IMR-90 (cell line): ENCODE results near the gene BCL2L13. TPM values are rescaled to one million over a fixed set of nuclear protein-coding genes. Genes with fewer than 3 reads are reported as not detected.

Experiments
- ATAC-seq: fragments of 200-7000 bp; cut with Tn5 transposase; 2 replicates; pipeline ENCODE4 v1.9.1; 2020; ENCODE audit warnings: low read depth, mild to moderate bottlenecking, moderate library complexity
- BruUV-seq: library from RNA; stranded (reverse); fragments of 400-500 nt; replicated peaks from 2 replicates; lab custom pipeline; 2021; lab: Mats Ljungman, UMichigan
- CTCF ChIA-PET: fragments of 300-600 bp; formaldehyde crosslinking; extraction: SDS; loops from one replicate; lab custom pipeline; 2021; ENCODE audit warnings: antibody characterized with exemption; lab: Yijun Ruan, JAX
- POLR2A ChIA-PET: fragments of 300-600 bp; sonication (Branson Sonifier 250); formaldehyde crosslinking; loops from one replicate; lab custom pipeline; 2022; ENCODE audit warnings: antibody characterized with exemption; ENCODE audit not compliant: unreplicated experiment; lab: Charles Lee
- DNase-seq: peaks from one replicate; pipeline ENCODE4 v3.0.0; 2013
- H2AFZ ChIP-seq: replicated peaks from 2 replicates; pipeline ENCODE3; 2013; ENCODE audit warnings: low read length, mild to moderate bottlenecking; ENCODE audit not compliant: poor library complexity
- H2AK5ac ChIP-seq: 2 replicates; pipeline ENCODE4 v1.6.1; 2013; ENCODE audit warnings: low read depth, low read length, inconsistent platforms
- H2AK9ac ChIP-seq: replicated peaks from 2 replicates; pipeline ENCODE3; 2013; ENCODE audit warnings: mild to moderate bottlenecking, low read depth, low read length, moderate library complexity; ENCODE audit not compliant: poor library complexity
- H2BK120ac ChIP-seq: 2 replicates; pipeline ENCODE4 v1.6.1; 2013; ENCODE audit warnings: low read depth, low read length, inconsistent platforms
- H2BK15ac ChIP-seq: 3 replicates; pipeline ENCODE4 v1.6.1; 2013; ENCODE audit warnings: low read depth, low read length, inconsistent platforms
- H2BK20ac ChIP-seq: 2 replicates; pipeline ENCODE4 v1.6.1; 2013; ENCODE audit warnings: low read depth, mild to moderate bottlenecking, inconsistent platforms, low read length, moderate library complexity
- H2BK5ac ChIP-seq: 2 replicates; pipeline ENCODE4 v1.6.1; 2013; ENCODE audit warnings: mild to moderate bottlenecking, low read depth, low read length, inconsistent platforms; ENCODE audit not compliant: poor library complexity, severe bottlenecking
- H3K14ac ChIP-seq: replicated peaks from 2 replicates; pipeline ENCODE4 v1.6.1; 2013; ENCODE audit warnings: low read depth, low read length, inconsistent platforms
- H3K18ac ChIP-seq: 2 replicates; pipeline ENCODE4 v1.6.1; 2013; ENCODE audit warnings: low read depth, low read length, control low read depth
- H3K23ac ChIP-seq: 2 replicates; pipeline ENCODE4 v1.6.1; 2013; ENCODE audit warnings: low read depth, low read length, inconsistent platforms
- H3K27ac ChIP-seq: 2 replicates; pipeline ENCODE4 v1.5.1; 2013; ENCODE audit warnings: mild to moderate bottlenecking, control low read depth, low read length; ENCODE audit not compliant: insufficient read depth
- H3K27me3 ChIP-seq: 2 replicates; pipeline ENCODE4 v1.6.1; 2013; ENCODE audit warnings: low read length; ENCODE audit not compliant: control insufficient read depth, insufficient read depth
- H3K36me3 ChIP-seq: 2 replicates; pipeline ENCODE4 v1.6.1; 2013; ENCODE audit warnings: low read length, mixed read lengths; ENCODE audit not compliant: control insufficient read depth, insufficient read depth
- H3K4ac ChIP-seq: 2 replicates; pipeline ENCODE4 v1.6.1; 2013; ENCODE audit warnings: low read depth, low read length, inconsistent platforms
- H3K4me1 ChIP-seq: 2 replicates; pipeline ENCODE4 v1.6.1; 2013; ENCODE audit warnings: low read length, mixed read lengths; ENCODE audit not compliant: control insufficient read depth, insufficient read depth
- H3K4me2 ChIP-seq: 2 replicates; pipeline ENCODE4 v1.6.1; 2013; ENCODE audit warnings: low read depth, mild to moderate bottlenecking, control low read depth, low read length, moderate library complexity
- H3K4me3 ChIP-seq: 2 replicates; pipeline ENCODE4 v1.5.1; 2013; ENCODE audit warnings: low read depth, mild to moderate bottlenecking, control low read depth, low read length, moderate library complexity; ENCODE audit not compliant: insufficient read depth
- H3K56ac ChIP-seq: 2 replicates; pipeline ENCODE4 v1.6.1; 2013; ENCODE audit warnings: low read length, inconsistent platforms; ENCODE audit not compliant: insufficient read depth; ENCODE audit errors: extremely low read depth
- H3K79me1 ChIP-seq, 2 experiments: 2 replicates each; pipeline ENCODE4 v1.6.1; 2013; ENCODE audit warnings: low read length in 2 of 2, inconsistent platforms in 1 of 2, low read depth in 1 of 2
- H3K9ac ChIP-seq: 2 replicates; pipeline ENCODE4 v1.6.1; 2013; ENCODE audit warnings: low read depth, low read length, control low read depth
- H3K9me1 ChIP-seq: 2 replicates; pipeline ENCODE4 v1.6.1; 2013; ENCODE audit warnings: low read length, inconsistent platforms; ENCODE audit not compliant: insufficient read depth
- H3K9me3 ChIP-seq: 2 replicates; pipeline ENCODE4 v1.6.1; 2013; ENCODE audit warnings: low read length; ENCODE audit not compliant: control insufficient read depth, insufficient read depth
- H4K20me1 ChIP-seq: 2 replicates; pipeline ENCODE4 v1.6.1; 2013; ENCODE audit warnings: low read length, inconsistent platforms; ENCODE audit not compliant: insufficient read depth
- H4K5ac ChIP-seq: 2 replicates; pipeline ENCODE4 v1.6.1; 2013; ENCODE audit warnings: mild to moderate bottlenecking, low read depth, low read length, control low read depth
- H4K8ac ChIP-seq, 2 experiments: 2 replicates each; pipeline ENCODE4 v1.6.1; 2013; ENCODE audit warnings: low read depth in 2 of 2, low read length in 2 of 2, control low read depth in 1 of 2, inconsistent platforms in 1 of 2
- H4K91ac ChIP-seq: 2 replicates; pipeline ENCODE4 v1.6.1; 2013; ENCODE audit warnings: low read depth, low read length, inconsistent platforms; ENCODE audit not compliant: insufficient read depth
- POLR2A ChIP-seq: IDR thresholded peaks from 2 replicates; pipeline ENCODE4 v1.6.1; 2012; ENCODE audit warnings: mild to moderate bottlenecking, low read depth, low read length
- RAD21 ChIP-seq: IDR thresholded peaks from 2 replicates; pipeline ENCODE4 v1.6.1; 2012; ENCODE audit warnings: low read length, improper control_type of control experiment
- WGBS, 2 experiments: methylation state at CpG; one replicate each; pipeline versions ENCODE4 v1.1.5 to v1.1.7; 2013; ENCODE audit warnings: missing lambda C conversion rate in 2 of 2; ENCODE audit not compliant: insufficient read length in 1 of 2; ENCODE audit errors: extremely low coverage in 2 of 2; 5-methylcytosine and 5-hydroxymethylcytosine counted together
- dilution Hi-C: fragments of 300-500 bp; cut with HindIII; formaldehyde crosslinking; loops from one replicate; pipeline ENCODE4 v1.14.3; 2018; ENCODE audit warnings: low sequenced_read_pairs; ENCODE audit not compliant: unreplicated experiment
- in situ Hi-C: fragments of 300-500 bp; cut with MboI; formaldehyde crosslinking; loops from 3 replicates; pipeline ENCODE4 v1.14.3; 2019; ENCODE audit warnings: low sequenced_read_pairs, inconsistent platforms, mixed read lengths
- intact Hi-C: fragments of 100-400 bp; cut with micrococcal nuclease; formaldehyde crosslinking; loops from 2 replicates; pipeline ENCODE4 v1.10.0; 2022
- polyA plus RNA-seq, 3 experiments: library from polyadenylated mRNA; depleted of rRNA; stranded (reverse); fragments of >200 nt; gene quantifications; 2 replicates each; pipeline ENCODE4 v1.2.3, GENCODE V29; 2012; ENCODE audit warnings: low replicate concordance in 1 of 3
- total RNA-seq: library from RNA; depleted of rRNA; stranded (reverse); fragments of >200 nt; gene quantifications from 2 replicates; pipeline ENCODE4 v1.2.3, GENCODE V29; 2012
- TF ChIP-seq, protein P1 (sequence below): fragments of 150-350 bp; IDR thresholded peaks from 2 replicates; pipeline ENCODE4 v1.6.1; 2016; ENCODE audit warnings: low read depth, mild to moderate bottlenecking, low read length, moderate library complexity, borderline replicate concordance

Gene BCL2L13
- total and polyA plus RNA-seq, 2 of the 4 experiments (the other 2 are of a cell fraction): 42.6 to 86.7 TPM

DNA sequence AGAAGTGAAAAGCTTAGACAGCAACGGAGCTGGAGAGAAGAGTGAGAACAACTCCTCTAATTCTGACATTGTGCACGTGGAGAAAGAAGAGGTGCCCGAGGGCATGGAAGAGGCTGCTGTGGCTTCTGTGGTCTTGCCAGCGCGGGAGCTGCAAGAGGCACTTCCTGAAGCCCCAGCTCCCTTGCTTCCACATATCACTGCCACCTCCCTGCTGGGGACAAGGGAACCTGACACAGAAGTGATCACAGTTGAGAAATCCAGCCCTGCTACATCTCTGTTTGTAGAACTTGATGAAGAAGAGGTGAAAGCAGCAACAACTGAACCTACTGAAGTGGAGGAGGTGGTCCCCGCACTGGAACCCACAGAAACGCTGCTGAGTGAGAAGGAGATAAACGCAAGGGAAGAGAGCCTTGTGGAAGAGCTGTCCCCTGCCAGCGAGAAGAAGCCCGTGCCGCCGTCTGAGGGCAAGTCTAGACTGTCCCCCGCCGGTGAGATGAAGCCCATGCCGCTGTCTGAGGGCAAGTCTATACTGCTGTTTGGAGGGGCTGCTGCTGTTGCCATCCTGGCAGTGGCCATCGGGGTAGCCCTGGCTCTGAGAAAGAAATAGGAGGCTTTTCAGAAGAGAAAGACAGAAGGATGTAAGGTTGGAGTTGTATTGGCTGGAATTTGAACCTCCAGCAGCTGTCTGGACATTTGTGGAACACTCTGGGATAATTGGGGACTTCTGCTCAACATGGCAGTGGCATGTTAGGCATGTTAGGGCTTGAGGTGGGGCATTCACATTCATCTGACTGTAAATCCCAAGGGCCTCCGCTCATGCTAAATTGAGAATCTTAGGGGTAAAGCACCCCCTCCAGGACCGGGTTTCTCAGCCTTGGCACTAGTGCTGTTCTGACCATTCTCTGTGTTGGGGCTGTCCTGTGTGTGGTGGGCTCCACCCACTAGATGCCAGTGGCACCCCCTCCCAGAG is 88.7 kb downstream of the BCL2L13 start (continued):
- TF ChIP-seq, protein P1, sequence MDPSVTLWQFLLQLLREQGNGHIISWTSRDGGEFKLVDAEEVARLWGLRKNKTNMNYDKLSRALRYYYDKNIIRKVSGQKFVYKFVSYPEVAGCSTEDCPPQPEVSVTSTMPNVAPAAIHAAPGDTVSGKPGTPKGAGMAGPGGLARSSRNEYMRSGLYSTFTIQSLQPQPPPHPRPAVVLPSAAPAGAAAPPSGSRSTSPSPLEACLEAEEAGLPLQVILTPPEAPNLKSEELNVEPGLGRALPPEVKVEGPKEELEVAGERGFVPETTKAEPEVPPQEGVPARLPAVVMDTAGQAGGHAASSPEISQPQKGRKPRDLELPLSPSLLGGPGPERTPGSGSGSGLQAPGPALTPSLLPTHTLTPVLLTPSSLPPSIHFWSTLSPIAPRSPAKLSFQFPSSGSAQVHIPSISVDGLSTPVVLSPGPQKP: no peak
- TF ChIP-seq RAD21: no peak

DNA sequence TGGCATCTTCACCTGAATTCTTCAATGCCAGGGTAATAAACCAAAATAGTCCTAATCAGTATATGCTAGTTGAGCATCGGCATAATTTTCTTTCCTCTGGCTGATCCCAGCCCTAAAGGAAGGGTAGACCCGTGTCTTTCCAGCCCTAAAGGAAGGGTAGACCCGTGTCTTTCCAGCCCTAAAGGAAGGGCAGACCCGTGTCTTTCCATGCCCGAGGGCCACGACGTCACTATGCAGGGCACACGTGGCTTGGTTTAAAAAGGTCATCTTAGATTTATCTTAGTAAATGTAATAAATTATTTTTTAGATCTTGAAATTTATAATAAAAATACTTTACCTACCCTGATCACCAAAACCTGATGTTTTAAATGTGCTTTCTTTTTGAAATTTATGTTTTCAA is 90.2 kb downstream of the BCL2L13 start:
- H3K4me2 ChIP-seq: no peak overlapping the region
- no peak overlapping the region for H4K5ac ChIP-seq
- no peak overlapping the region for H3K14ac ChIP-seq
- DNase-seq: no peak
- peaks cover 30% of the 10 kb centered on the region for H3K4me1 ChIP-seq
- no peak overlapping the region for H3K4me3 ChIP-seq
- peaks cover 29 to 56% of the 10 kb centered on the region in 2 experiments for H3K79me1 ChIP-seq
- H3K9ac ChIP-seq: no peak overlapping the region
- BruUV-seq: no TSS peak
- dilution Hi-C loops (no loop called here), intact Hi-C loops (no loop called here), in situ Hi-C loops (loop anchor here (10.0 kb wide), 1 partner anchor 164 kb away; the partner anchor contains the start of gene SLC25A18)
- no peak overlapping the region for H3K56ac ChIP-seq
- no peak overlapping the region for H3K4ac ChIP-seq
- no peak overlapping the region for H2AK5ac ChIP-seq
- peaks cover 5% of the 10 kb centered on the region for H4K20me1 ChIP-seq
- H3K23ac ChIP-seq: no peak overlapping the region
- no peak overlapping the region for H2AFZ ChIP-seq
- POLR2A ChIA-PET: no interaction called here
- no peak overlapping the region for H2BK15ac ChIP-seq
- H2AK9ac ChIP-seq: no peak overlapping the region
- H3K9me1 ChIP-seq: peaks cover 37% of the 10 kb centered on the region
- CTCF ChIA-PET: no interaction called here
- no peaks in the 10 kb centered on the region for H3K9me3 ChIP-seq
- no CpG with 5 or more reads among the region's 8 CpGs for WGBS, 2 experiments
- H4K91ac ChIP-seq: no peak overlapping the region
- no peak overlapping the region for H4K8ac ChIP-seq
- H2BK120ac ChIP-seq: no peak overlapping the region
- H2BK5ac ChIP-seq: no peak overlapping the region
- H3K18ac ChIP-seq: no peak overlapping the region
- H3K36me3 ChIP-seq: peaks cover 36% of the 10 kb centered on the region
- H2BK20ac ChIP-seq: no peak overlapping the region
- H3K27ac ChIP-seq: no peak overlapping the region
- H3K27me3 ChIP-seq: no peaks in the 10 kb centered on the region
- TF ChIP-seq POLR2A: no peak
- ATAC-seq: no peak
